HG03066 (cell line): ENCODE measurements around the gene SERINC4.

Experiments used
- ATAC-seq: cut with Tn5 transposase; IDR thresholded peaks from one replicate; pipeline ENCODE4 v1.9.1; 2021; ENCODE audit warnings: low read depth; ENCODE audit not compliant: unreplicated experiment

Gene SERINC4

GRCh38 chr15:43763819-43764446 lies 36.1 kb downstream of the SERINC4 start:
- ATAC-seq = no peak

- no peak for ATAC-seq
These were observed 37.2 kb downstream of the SERINC4 start for GRCh38 chr15:43762824-43763223.

- ATAC-seq = no peak
These were observed 48.1 kb downstream of the SERINC4 start for GRCh38 chr15:43751885-43752284.

- peak; percentile 36 for ATAC-seq
These were observed 50.2 kb downstream of the SERINC4 start for GRCh38 chr15:43749690-43750345.

- ATAC-seq = no peak
These were observed 51.6 kb downstream of the SERINC4 start for GRCh38 chr15:43748376-43748775.

- ATAC-seq = peak; percentile 7
These were observed 53.1 kb downstream of the SERINC4 start for GRCh38 chr15:43746903-43747309.

GRCh38 chr15:43746245-43746902 lies 53.6 kb downstream of the SERINC4 start, which contains the start of gene PDIA3:
Gene PDIA3, plus strand, starts transcription at chr15:43746438. Its CDS starts 102 bp downstream, at chr15:43746540.
- ATAC-seq = peak; percentile 69
